ENCODE results near the gene FZD1. TPM values are rescaled to one million over a fixed set of nuclear protein-coding genes. Genes with fewer than 3 reads are reported as not detected.

FZD1 gene
- total RNA-seq, 1 donor from 2014 or later, result 20.1 TPM

- Histone ChIP-seq H3K4me1 (peaks cover 16% of the 10 kb centered on the region), H3K4me3 (no peak overlapping the region), H3K36me3 (no peaks in the 10 kb centered on the region), H3K27ac (peak overlapping the region; percentile 61), H3K9me3 (no peaks in the 10 kb centered on the region), H3K27me3 (ENCODE audit: low read depth) (no peaks in the 10 kb centered on the region)
- TF ChIP-seq, protein P1, sequence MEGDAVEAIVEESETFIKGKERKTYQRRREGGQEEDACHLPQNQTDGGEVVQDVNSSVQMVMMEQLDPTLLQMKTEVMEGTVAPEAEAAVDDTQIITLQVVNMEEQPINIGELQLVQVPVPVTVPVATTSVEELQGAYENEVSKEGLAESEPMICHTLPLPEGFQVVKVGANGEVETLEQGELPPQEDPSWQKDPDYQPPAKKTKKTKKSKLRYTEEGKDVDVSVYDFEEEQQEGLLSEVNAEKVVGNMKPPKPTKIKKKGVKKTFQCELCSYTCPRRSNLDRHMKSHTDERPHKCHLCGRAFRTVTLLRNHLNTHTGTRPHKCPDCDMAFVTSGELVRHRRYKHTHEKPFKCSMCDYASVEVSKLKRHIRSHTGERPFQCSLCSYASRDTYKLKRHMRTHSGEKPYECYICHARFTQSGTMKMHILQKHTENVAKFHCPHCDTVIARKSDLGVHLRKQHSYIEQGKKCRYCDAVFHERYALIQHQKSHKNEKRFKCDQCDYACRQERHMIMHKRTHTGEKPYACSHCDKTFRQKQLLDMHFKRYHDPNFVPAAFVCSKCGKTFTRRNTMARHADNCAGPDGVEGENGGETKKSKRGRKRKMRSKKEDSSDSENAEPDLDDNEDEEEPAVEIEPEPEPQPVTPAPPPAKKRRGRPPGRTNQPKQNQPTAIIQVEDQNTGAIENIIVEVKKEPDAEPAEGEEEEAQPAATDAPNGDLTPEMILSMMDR (IDR thresholded peaks at IDR 0.05), result no peak
- intact Hi-C loops (cut with DNase I), result no loop called here
- DNase-seq, result no peak
- peak; percentile 69 to 80 for ATAC-seq
Measured at GRCh38 chr7:91240376-91240941, 23.8 kb upstream of the FZD1 start.

GRCh38 chr7:91242097-91242844, 22.0 kb upstream of the FZD1 start:
- intact Hi-C loops (cut with DNase I), result no loop called here
- peak; percentile 46 to 72 for ATAC-seq
- no peak for DNase-seq
- H3K36me3 ChIP-seq, result no peaks in the 10 kb centered on the region
- H3K27ac ChIP-seq, result no peak overlapping the region
- TF ChIP-seq, protein P1 (IDR thresholded peaks at IDR 0.05), result no peak
- H3K4me1 ChIP-seq, result peaks cover 16% of the 10 kb centered on the region
- H3K4me3 ChIP-seq, result no peak overlapping the region
- no peaks in the 10 kb centered on the region for H3K27me3 ChIP-seq (ENCODE audit: low read depth)
- no peaks in the 10 kb centered on the region for H3K9me3 ChIP-seq

DNA sequence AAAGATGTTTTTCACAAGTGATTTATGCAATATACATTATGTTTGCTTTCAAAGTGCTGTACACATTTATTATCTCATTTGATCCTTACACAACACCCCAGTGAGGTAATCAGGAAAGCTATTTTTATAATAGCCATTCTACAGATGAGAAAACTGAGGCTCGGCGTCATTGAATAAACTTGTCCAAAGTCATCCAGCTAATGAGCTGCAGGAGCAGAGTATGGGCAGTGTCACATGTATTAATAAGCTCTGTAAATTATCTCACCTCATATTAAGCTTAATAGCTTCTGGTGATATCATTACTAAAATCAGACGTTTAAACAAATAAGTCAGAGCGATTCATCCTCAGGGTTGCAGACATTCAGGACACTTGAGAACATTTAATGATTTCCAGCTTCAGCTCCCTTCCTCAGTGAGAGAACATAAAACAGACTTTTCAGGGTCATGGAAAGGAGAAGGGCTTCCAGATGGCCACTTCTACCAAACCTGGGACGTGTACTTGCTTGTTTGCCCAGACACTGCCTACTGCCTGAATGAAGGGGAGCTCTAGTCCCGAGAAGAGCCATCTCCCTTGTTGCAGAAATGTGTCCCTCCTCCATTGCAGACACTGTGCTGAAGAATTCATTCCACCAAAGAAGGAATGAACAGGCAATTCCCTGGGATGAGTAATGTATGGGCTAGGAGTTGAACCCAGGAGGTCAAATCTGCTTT, 20.5 kb upstream of the FZD1 start:
- H3K36me3 ChIP-seq, result no peaks in the 10 kb centered on the region
- TF ChIP-seq, protein P1 (IDR thresholded peaks at IDR 0.05), result no peak
- DNase-seq, result no peak
- intact Hi-C loops (cut with DNase I), result no loop called here
- ATAC-seq, result no peak
- no peak overlapping the region for H3K4me3 ChIP-seq
- no peaks in the 10 kb centered on the region for H3K27me3 ChIP-seq (ENCODE audit: low read depth)
- H3K9me3 ChIP-seq, result no peaks in the 10 kb centered on the region
- H3K4me1 ChIP-seq, result peaks cover 16% of the 10 kb centered on the region
- no peak overlapping the region for H3K27ac ChIP-seq

DNA sequence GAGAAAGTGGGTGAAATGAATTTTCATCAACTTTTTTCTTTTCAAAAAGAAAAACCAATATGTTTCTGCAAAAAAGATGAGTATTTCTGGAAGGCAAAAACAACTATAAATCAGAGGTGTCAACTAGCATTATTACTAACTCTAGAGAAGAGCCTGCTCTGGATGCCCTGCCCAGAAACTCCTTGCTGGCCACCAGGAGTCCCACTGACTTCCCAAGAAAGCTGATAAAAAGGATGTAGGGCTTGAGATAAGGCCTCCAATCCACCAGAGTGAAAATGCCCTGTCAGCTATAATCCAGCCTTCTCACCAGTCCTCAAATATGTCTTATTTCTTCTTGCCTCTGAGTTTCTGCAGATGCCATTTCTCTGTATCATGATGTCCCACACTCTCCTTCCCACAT, 16.7 kb upstream of the FZD1 start:
- intact Hi-C loops (cut with DNase I), result no loop called here
- TF ChIP-seq, protein P1 (IDR thresholded peaks at IDR 0.05), result no peak
- no peak overlapping the region for H3K4me3 ChIP-seq
- no peak for DNase-seq
- no peaks in the 10 kb centered on the region for H3K36me3 ChIP-seq
- no peaks in the 10 kb centered on the region for H3K9me3 ChIP-seq
- H3K27me3 ChIP-seq (ENCODE audit: low read depth), result no peaks in the 10 kb centered on the region
- no peak for ATAC-seq
- no peaks in the 10 kb centered on the region for H3K4me1 ChIP-seq
- no peak overlapping the region for H3K27ac ChIP-seq

DNA sequence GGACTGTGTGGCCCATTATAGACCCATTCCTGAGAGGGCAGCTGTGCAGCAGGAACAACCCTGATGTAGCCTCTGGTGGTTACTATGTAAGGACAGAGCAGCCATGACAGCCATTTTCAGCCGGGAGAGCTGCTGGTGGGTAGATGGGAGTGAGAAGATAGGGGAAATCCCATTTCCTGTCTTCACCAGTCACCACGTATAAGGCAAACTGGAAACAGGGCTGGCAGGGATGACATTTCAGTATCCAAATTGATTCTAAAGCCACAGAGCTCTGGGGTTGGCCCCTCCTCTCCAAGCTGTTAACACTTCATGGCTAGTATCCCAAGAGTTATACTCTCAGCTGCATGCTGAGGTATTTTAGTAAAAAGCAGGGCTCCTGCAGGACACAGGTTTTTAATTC, 15.2 kb upstream of the FZD1 start:
- Histone ChIP-seq H3K4me3 (no peak overlapping the region), H3K27ac (no peak overlapping the region), H3K9me3 (no peaks in the 10 kb centered on the region), H3K27me3 (ENCODE audit: low read depth) (no peaks in the 10 kb centered on the region), H3K4me1 (no peaks in the 10 kb centered on the region), H3K36me3 (no peaks in the 10 kb centered on the region)
- no peak for DNase-seq
- TF ChIP-seq, protein P1 (IDR thresholded peaks at IDR 0.05), result no peak
- no peak for ATAC-seq
- intact Hi-C loops (cut with DNase I), result no loop called here

All from lower lobe of right lung (tissue), 2 donors.